Liver (tissue), 3 donors: ENCODE results near the gene OTUD1.

Experiments
- FOXA1 ChIP-seq: IDR thresholded peaks from 2 replicates; pipeline ENCODE4 v1.6.1; 2016; ENCODE audit warnings: antibody characterized with exemption
- JUND ChIP-seq, 2 donors: IDR thresholded peaks; 2 replicates each; pipeline ENCODE4 v1.6.1; 2016; ENCODE audit warnings: antibody characterized with exemption in 2 of 2
- TF ChIP-seq, protein P1 (sequence below): fragments of 150-350 bp; IDR thresholded peaks from 2 replicates; pipeline ENCODE4 v1.5.1; 2017; ENCODE audit warnings: improper control_type of control experiment, low read depth, low read length; ENCODE audit not compliant: missing input control
- donor health status: healthy.
- donor health status: healthy.

DNA sequence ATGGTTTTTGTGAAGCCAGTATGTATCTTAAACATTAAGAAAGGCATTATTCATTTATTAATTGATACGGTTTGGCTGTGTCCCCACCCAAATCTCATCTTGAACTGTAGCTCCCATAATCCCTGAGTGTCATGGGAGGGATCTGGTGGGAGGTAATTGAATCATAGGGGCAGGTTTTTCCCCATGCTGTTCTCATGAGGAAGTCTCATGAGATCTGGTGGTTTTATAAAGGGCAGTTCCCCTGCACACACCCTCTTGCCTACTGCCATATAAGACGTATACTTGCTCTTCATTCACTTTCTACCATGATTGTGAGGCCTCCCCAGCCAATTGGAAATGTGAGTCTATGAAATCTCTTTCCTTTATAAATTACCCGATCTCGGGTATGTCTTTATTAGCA lies 28.1 kb downstream of the OTUD1 start:
- TF ChIP-seq, protein P1, sequence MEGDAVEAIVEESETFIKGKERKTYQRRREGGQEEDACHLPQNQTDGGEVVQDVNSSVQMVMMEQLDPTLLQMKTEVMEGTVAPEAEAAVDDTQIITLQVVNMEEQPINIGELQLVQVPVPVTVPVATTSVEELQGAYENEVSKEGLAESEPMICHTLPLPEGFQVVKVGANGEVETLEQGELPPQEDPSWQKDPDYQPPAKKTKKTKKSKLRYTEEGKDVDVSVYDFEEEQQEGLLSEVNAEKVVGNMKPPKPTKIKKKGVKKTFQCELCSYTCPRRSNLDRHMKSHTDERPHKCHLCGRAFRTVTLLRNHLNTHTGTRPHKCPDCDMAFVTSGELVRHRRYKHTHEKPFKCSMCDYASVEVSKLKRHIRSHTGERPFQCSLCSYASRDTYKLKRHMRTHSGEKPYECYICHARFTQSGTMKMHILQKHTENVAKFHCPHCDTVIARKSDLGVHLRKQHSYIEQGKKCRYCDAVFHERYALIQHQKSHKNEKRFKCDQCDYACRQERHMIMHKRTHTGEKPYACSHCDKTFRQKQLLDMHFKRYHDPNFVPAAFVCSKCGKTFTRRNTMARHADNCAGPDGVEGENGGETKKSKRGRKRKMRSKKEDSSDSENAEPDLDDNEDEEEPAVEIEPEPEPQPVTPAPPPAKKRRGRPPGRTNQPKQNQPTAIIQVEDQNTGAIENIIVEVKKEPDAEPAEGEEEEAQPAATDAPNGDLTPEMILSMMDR, result no peak
- TF ChIP-seq FOXA1, result no peak
- no peak for TF ChIP-seq JUND (IDR thresholded peaks at IDR 0.05)
